GM13976 (cell line): ENCODE results near the gene PDCD1LG2.
"Not testable (repeated sequence)": the region's sequence is repeated elsewhere in the genome, so short reads cannot be mapped to it uniquely, and the experiment has no call there.

Experiments used
- DNase-seq: peaks from one replicate; pipeline ENCODE4 v3.0.0; 2012; ENCODE audit warnings: low spot score
- CTCF ChIP-seq: IDR thresholded peaks from 2 replicates; pipeline ENCODE4 v1.5.1; 2012; ENCODE audit warnings: borderline replicate concordance, mild to moderate bottlenecking; ENCODE audit not compliant: insufficient read depth; ENCODE audit errors: extremely low read depth, missing control alignments, control extremely low read depth
- in situ Hi-C: fragments of 300-500 bp; cut with MboI; formaldehyde crosslinking; loops from one replicate; pipeline ENCODE4 v1.12.0; 2022; ENCODE audit warnings: low sequenced_read_pairs, mixed read lengths, inconsistent platforms; ENCODE audit not compliant: unreplicated experiment

PDCD1LG2 gene

GRCh38 chr9:5510360-5510931 is at the start of gene PDCD1LG2:
TSS of gene PDCD1LG2 (plus strand) at chr9:5510531. CDS start at chr9:5522547, 12,016 bp downstream.
- no peak for TF ChIP-seq CTCF
- peak; percentile 39 for DNase-seq
- in situ Hi-C loops: no loop called here

- in situ Hi-C loops, DNase-seq: not testable (repeated sequence)
These were observed 45.5 kb upstream of the PDCD1LG2 start for GRCh38 chr9:5464831-5465330.

- no peak for DNase-seq
- in situ Hi-C loops: no loop called here
- TF ChIP-seq CTCF: no peak
These were observed 44.3 kb upstream of the PDCD1LG2 start for GRCh38 chr9:5466005-5466404.

GRCh38 chr9:5466766-5467165 is 43.6 kb upstream of the PDCD1LG2 start:
- no peak for TF ChIP-seq CTCF
- in situ Hi-C loops: no loop called here
- no peak for DNase-seq

GRCh38 chr9:5468850-5469249 is 41.5 kb upstream of the PDCD1LG2 start:
- TF ChIP-seq CTCF: no peak
- in situ Hi-C loops: no loop called here
- DNase-seq: no peak

- in situ Hi-C loops: no loop called here
- no peak for DNase-seq
- no peak for TF ChIP-seq CTCF
These were observed 40.2 kb upstream of the PDCD1LG2 start for GRCh38 chr9:5470122-5470521.

GRCh38 chr9:5470816-5471215 is 39.5 kb upstream of the PDCD1LG2 start:
- no peak for DNase-seq
- in situ Hi-C loops: no loop called here
- no peak for TF ChIP-seq CTCF

- in situ Hi-C loops, DNase-seq: not testable (repeated sequence)
These were observed 34.7 kb upstream of the PDCD1LG2 start for GRCh38 chr9:5475611-5476010.
